ENCODE data around the gene MSANTD4. TPM values are rescaled to one million over a fixed set of nuclear protein-coding genes. Genes with fewer than 3 reads are reported as not detected.

Gene MSANTD4
- total and polyA plus RNA-seq, 2 donors (not counting 3 experiments of a cell fraction or from before 2014, with no cell fraction given), result 3.9 to 15.0 TPM

DNA sequence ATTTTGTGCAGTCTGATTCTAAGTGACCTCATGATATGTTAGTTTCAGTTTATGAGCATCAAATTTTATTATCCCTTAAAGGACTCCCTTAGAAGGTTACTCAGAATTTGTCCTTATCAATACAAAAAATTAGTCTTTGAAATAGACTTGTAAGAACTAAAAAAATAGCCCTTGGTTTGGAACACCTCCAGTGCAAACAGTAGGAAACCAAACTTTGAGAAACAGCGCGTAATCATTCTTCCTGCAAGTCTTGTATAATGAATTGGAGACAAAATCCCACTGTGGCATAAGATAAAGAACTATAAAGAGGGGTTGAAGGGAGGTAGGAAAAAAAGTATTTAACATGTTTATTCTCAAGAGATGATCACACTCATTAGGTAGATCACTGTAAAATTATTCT, 10.8 kb upstream of the MSANTD4 start:
- peak overlapping the region; percentile 58 for H3K4me2 ChIP-seq (ENCODE audit: insufficient read depth, low read length)
- H3K9ac ChIP-seq (replicated peaks; ENCODE audit: extremely low read depth, insufficient read depth, low read length), result no peak overlapping the region
- H3K4me1 ChIP-seq (ENCODE audit: control insufficient read depth, extremely low read depth, insufficient read depth, low read length), result peaks cover 22% of the 10 kb centered on the region
- no peak overlapping the region for H3K27ac ChIP-seq (ENCODE audit: insufficient read depth, low read depth, low read length)
- no peaks in the 10 kb centered on the region for H3K27me3 ChIP-seq (ENCODE audit: control insufficient read depth in 2 of 2, insufficient read depth in 2 of 2, low read length in 2 of 2)
- dilution Hi-C loops (cut with MboI; ENCODE audit: extremely low pct_ligation_motif_present, low sequenced_read_pairs) (no loop called here), intact Hi-C loops (cut with micrococcal nuclease) (no loop called here)
- H4K20me1 ChIP-seq (replicated peaks; ENCODE audit: control insufficient read depth, extremely low read depth, insufficient read depth, low read length), result no peaks in the 10 kb centered on the region
- FAIRE-seq, result no peak
- H3K9me3 ChIP-seq (replicated peaks; ENCODE audit: control insufficient read depth, insufficient read depth, low read length), result no peaks in the 10 kb centered on the region
- no peaks in the 10 kb centered on the region for H3K9me1 ChIP-seq (replicated peaks; ENCODE audit: control insufficient read depth, extremely low read depth, insufficient read depth, low read length)
- H3K4me3 ChIP-seq (replicated peaks in 1 of 3; ENCODE audit: insufficient read depth in 1 of 3, low read depth in 1 of 3, low read length in 3 of 3), result no peak overlapping the region
- H2AFZ ChIP-seq (ENCODE audit: low read depth, low read length), result no peak overlapping the region
- BruUV-seq (replicated peaks), result no TSS peak
- POLR2A ChIA-PET, result no interaction called here
- no peaks in the 10 kb centered on the region for H3K79me2 ChIP-seq (ENCODE audit: control insufficient read depth, insufficient read depth, low read length)
- CTCF ChIA-PET, result interaction anchor here (1.1 to 1.8 kb wide), 3 partner anchors 15 to 54 kb away, joined by 3 to 4 read pairs (median 4); no protein-coding TSS in a partner anchor
- no peak for TF ChIP-seq FOS (IDR thresholded peaks at IDR 0.05; ENCODE audit: borderline replicate concordance, insufficient read depth, low read length)
- TF ChIP-seq JUN (IDR thresholded peaks at IDR 0.05; ENCODE audit: borderline replicate concordance, insufficient read depth, insufficient read length, low read depth), result no peak
- no peak for TF ChIP-seq EZH2 (IDR thresholded peaks at IDR 0.05; ENCODE audit: borderline replicate concordance, low read depth, low read length, severe bottlenecking)
- no peak for TF ChIP-seq MYC (IDR thresholded peaks at IDR 0.05; ENCODE audit: low read depth, low read length)
- TF ChIP-seq POLR2AphosphoS5 (IDR thresholded peaks at IDR 0.05; ENCODE audit: insufficient read depth, low read depth, low read length), result no peak
- peak; percentile 60 for DNase-seq (ENCODE audit: low read depth, low spot score)
- no peaks in the 10 kb centered on the region for H3K36me3 ChIP-seq (ENCODE audit: control insufficient read depth in 2 of 2, extremely low read depth in 1 of 2, insufficient read depth in 2 of 2, low read length in 2 of 2)

DNA sequence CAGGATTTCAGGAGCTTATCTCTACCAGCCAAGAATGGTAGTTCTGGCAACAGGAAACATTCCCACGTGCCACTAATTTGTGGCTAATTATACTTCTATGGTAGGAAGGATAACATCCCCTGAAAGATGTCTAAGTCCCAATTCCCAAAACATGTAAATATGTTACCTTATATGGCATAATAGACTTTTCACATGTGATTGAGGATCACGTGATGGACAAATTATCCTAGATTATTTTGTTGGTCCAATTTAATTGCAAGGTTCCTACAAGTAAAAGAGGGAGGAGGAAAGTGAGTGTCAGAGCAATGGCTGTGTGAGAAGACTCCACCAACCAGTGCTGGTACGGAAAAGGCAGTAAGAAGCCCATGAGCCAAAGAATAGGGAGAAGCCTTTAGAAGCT, 9.9 kb upstream of the MSANTD4 start:
- no TSS peak for BruUV-seq (replicated peaks)
- CTCF ChIA-PET, result interaction anchor here (1.1 to 1.5 kb wide), 2 partner anchors 18 to 55 kb away, joined by 3 read pairs; no protein-coding TSS in a partner anchor
- peak overlapping the region; percentile 34 for H3K4me2 ChIP-seq (ENCODE audit: insufficient read depth, low read length)
- H3K79me2 ChIP-seq (ENCODE audit: control insufficient read depth, insufficient read depth, low read length), result no peaks in the 10 kb centered on the region
- no peaks in the 10 kb centered on the region for H3K9me3 ChIP-seq (replicated peaks; ENCODE audit: control insufficient read depth, insufficient read depth, low read length)
- no peak overlapping the region for H3K4me3 ChIP-seq (replicated peaks in 1 of 3; ENCODE audit: insufficient read depth in 1 of 3, low read depth in 1 of 3, low read length in 3 of 3)
- no peaks in the 10 kb centered on the region for H3K27me3 ChIP-seq (ENCODE audit: control insufficient read depth in 2 of 2, insufficient read depth in 2 of 2, low read length in 2 of 2)
- no peak overlapping the region for H3K27ac ChIP-seq (ENCODE audit: insufficient read depth, low read depth, low read length)
- H3K36me3 ChIP-seq (ENCODE audit: control insufficient read depth in 2 of 2, extremely low read depth in 1 of 2, insufficient read depth in 2 of 2, low read length in 2 of 2), result no peaks in the 10 kb centered on the region
- no peaks in the 10 kb centered on the region for H4K20me1 ChIP-seq (replicated peaks; ENCODE audit: control insufficient read depth, extremely low read depth, insufficient read depth, low read length)
- POLR2A ChIA-PET, result no interaction called here
- no peaks in the 10 kb centered on the region for H3K9me1 ChIP-seq (replicated peaks; ENCODE audit: control insufficient read depth, extremely low read depth, insufficient read depth, low read length)
- TF ChIP-seq POLR2AphosphoS5 (IDR thresholded peaks at IDR 0.05; ENCODE audit: insufficient read depth, low read depth, low read length) (no peak), POLR2A (IDR thresholded peaks at IDR 0.05; ENCODE audit: low read depth, low read length) (no peak), GATA2 (IDR thresholded peaks at IDR 0.05; ENCODE audit: insufficient read depth, insufficient read length, low read depth, low read length) (no peak), EZH2 (IDR thresholded peaks at IDR 0.05; ENCODE audit: borderline replicate concordance, low read depth, low read length, severe bottlenecking) (no peak), MYC (IDR thresholded peaks at IDR 0.05; ENCODE audit: low read depth, low read length) (no peak), FOS (IDR thresholded peaks at IDR 0.05; ENCODE audit: borderline replicate concordance, insufficient read depth, low read length) (no peak), JUN (IDR thresholded peaks at IDR 0.05; ENCODE audit: borderline replicate concordance, insufficient read depth, insufficient read length, low read depth) (no peak)
- TF ChIP-seq, protein P1, sequence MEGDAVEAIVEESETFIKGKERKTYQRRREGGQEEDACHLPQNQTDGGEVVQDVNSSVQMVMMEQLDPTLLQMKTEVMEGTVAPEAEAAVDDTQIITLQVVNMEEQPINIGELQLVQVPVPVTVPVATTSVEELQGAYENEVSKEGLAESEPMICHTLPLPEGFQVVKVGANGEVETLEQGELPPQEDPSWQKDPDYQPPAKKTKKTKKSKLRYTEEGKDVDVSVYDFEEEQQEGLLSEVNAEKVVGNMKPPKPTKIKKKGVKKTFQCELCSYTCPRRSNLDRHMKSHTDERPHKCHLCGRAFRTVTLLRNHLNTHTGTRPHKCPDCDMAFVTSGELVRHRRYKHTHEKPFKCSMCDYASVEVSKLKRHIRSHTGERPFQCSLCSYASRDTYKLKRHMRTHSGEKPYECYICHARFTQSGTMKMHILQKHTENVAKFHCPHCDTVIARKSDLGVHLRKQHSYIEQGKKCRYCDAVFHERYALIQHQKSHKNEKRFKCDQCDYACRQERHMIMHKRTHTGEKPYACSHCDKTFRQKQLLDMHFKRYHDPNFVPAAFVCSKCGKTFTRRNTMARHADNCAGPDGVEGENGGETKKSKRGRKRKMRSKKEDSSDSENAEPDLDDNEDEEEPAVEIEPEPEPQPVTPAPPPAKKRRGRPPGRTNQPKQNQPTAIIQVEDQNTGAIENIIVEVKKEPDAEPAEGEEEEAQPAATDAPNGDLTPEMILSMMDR (IDR thresholded peaks at IDR 0.05; ENCODE audit: extremely low read depth in 1 of 2, insufficient read depth in 1 of 2, low read depth in 1 of 2, low read length in 2 of 2), result no peak
- TF ChIP-seq, protein P2, sequence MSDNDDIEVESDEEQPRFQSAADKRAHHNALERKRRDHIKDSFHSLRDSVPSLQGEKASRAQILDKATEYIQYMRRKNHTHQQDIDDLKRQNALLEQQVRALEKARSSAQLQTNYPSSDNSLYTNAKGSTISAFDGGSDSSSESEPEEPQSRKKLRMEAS (IDR thresholded peaks at IDR 0.05; ENCODE audit: insufficient read depth, insufficient read length), result no peak
- no peak for FAIRE-seq
- peak overlapping the region; percentile 7 for H2AFZ ChIP-seq (ENCODE audit: low read depth, low read length)
- DNase-seq (ENCODE audit: low read depth, low spot score), result no peak
- intact Hi-C loops (cut with micrococcal nuclease) (loop anchor here (1.0 to 2.0 kb wide), 2 partner anchors 10 to 45 kb away; partner anchors contain the start of genes AASDHPPT, KBTBD3 and MSANTD4), dilution Hi-C loops (cut with MboI; ENCODE audit: extremely low pct_ligation_motif_present, low sequenced_read_pairs) (no loop called here)
- no peak overlapping the region for H3K9ac ChIP-seq (replicated peaks; ENCODE audit: extremely low read depth, insufficient read depth, low read length)
- H3K4me1 ChIP-seq (ENCODE audit: control insufficient read depth, extremely low read depth, insufficient read depth, low read length), result peaks cover 22% of the 10 kb centered on the region

All from endothelial cell of umbilical vein (primary cell).